ENCODE results near the gene SLITRK4.

- TF ChIP-seq POLR2A (IDR thresholded peaks at IDR 0.05; ENCODE audit: low read length): no peak
- TF ChIP-seq GATA1 (IDR thresholded peaks at IDR 0.05; ENCODE audit: low read depth, low read length): no peak
Measured at GRCh38 chrX:143642426-143642825, 6.5 kb upstream of the SLITRK4 start.

Measured in erythroblast (primary cell).